ENCODE measurements around the gene TCF25. TPM values are rescaled to one million over a fixed set of nuclear protein-coding genes. Genes with fewer than 3 reads are reported as not detected.

TCF25 gene
- total RNA-seq, 1 experiment from 2014 or later = 79.6 TPM

DNA sequence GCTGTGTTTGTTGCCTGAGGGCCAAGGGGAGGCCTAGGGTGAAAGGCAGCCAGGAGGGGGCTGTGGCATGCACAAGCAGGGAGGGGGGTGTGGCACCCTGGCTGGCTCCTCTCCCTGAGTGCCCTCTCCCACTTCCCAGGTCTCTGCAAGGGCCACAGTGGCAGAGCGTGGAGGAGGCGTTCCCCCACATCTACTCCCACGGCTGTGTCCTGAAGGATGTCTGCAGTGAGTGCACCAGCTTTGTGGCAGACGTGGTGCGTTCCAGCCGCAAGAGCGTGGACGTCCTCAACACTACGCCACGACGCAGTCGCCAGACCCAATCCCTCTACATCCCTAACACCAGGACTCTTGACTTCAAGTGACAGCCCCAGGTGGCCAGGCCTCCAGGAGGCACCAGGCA, 3.5 kb upstream of the TCF25 start:
- Histone ChIP-seq H3K27ac (ENCODE audit: low read length) (no peak overlapping the region), H3K36me3 (ENCODE audit: low read depth, low read length) (peaks cover 8% of the 10 kb centered on the region), H3K9ac (ENCODE audit: low read length) (no peak overlapping the region), H3F3A (ENCODE audit: low read length, unreplicated experiment) (no peaks in the 10 kb centered on the region), H3K27me3 (ENCODE audit: low read length) (no peaks in the 10 kb centered on the region), H3K4me3 (ENCODE audit: low read length) (no peak overlapping the region), H3K79me2 (ENCODE audit: low read length) (peaks cover 12% of the 10 kb centered on the region), H3K4me1 (ENCODE audit: insufficient read depth, low read length) (peaks cover 16% of the 10 kb centered on the region), H3K9me2 (replicated peaks; ENCODE audit: low read length) (no peaks in the 10 kb centered on the region), H4K20me1 (ENCODE audit: low read length) (peaks cover 7% of the 10 kb centered on the region), H3K4me2 (ENCODE audit: low read length) (no peak overlapping the region), H3K9me3 (ENCODE audit: low read length) (no peaks in the 10 kb centered on the region), H2AFZ (ENCODE audit: low read length) (no peak overlapping the region)
- CTCF ChIA-PET = no interaction called here
- intact Hi-C loops (cut with micrococcal nuclease) = loop anchor here (5.0 kb wide), 1 partner anchor 168 kb away; the partner anchor contains the start of gene SPATA2L
- DNase-seq (no peak), ATAC-seq (no peak)
- POLR2A ChIA-PET (ENCODE audit: unreplicated experiment) = no interaction called here
- TF ChIP-seq, protein P1, sequence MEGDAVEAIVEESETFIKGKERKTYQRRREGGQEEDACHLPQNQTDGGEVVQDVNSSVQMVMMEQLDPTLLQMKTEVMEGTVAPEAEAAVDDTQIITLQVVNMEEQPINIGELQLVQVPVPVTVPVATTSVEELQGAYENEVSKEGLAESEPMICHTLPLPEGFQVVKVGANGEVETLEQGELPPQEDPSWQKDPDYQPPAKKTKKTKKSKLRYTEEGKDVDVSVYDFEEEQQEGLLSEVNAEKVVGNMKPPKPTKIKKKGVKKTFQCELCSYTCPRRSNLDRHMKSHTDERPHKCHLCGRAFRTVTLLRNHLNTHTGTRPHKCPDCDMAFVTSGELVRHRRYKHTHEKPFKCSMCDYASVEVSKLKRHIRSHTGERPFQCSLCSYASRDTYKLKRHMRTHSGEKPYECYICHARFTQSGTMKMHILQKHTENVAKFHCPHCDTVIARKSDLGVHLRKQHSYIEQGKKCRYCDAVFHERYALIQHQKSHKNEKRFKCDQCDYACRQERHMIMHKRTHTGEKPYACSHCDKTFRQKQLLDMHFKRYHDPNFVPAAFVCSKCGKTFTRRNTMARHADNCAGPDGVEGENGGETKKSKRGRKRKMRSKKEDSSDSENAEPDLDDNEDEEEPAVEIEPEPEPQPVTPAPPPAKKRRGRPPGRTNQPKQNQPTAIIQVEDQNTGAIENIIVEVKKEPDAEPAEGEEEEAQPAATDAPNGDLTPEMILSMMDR (conservative IDR thresholded peaks at IDR 0.05; ENCODE audit: low read depth, low read length) = no peak
- TF ChIP-seq EZH2phosphoT487 (IDR thresholded peaks at IDR 0.05; ENCODE audit: borderline replicate concordance, low read length) (no peak), EZH2 (IDR thresholded peaks at IDR 0.05; ENCODE audit: low read length, unreplicated experiment) (no peak)
- no TSS peak for BruUV-seq (replicated peaks)

DNA sequence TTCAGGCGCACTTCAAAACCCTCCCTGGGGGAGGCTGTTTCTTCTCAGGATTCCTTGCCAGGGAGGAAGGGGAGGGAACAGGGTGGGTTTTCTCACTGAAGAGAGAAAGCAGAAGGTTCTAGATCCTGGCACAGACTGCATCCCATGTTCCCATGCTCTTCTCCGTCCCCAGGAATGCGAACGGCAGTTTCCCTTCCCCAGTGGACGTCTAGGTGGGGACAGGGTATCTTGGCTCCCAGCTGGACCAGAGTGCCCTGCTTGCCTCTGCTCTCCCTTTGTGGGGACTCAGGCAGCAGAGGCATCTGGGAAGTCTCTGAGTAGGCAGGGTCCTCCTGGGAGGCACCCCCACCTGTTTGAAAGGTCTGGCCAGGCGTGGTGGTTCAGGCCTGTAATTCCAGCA, 3.0 kb upstream of the TCF25 start:
- Histone ChIP-seq H3K36me3 (ENCODE audit: low read depth, low read length) (peaks cover 12% of the 10 kb centered on the region), H3K4me3 (ENCODE audit: low read length) (no peak overlapping the region), H4K20me1 (ENCODE audit: low read length) (peaks cover 11% of the 10 kb centered on the region), H3K79me2 (ENCODE audit: low read length) (peaks cover 18% of the 10 kb centered on the region), H3K9ac (ENCODE audit: low read length) (no peak overlapping the region), H3K4me1 (ENCODE audit: insufficient read depth, low read length) (peaks cover 17% of the 10 kb centered on the region), H2AFZ (ENCODE audit: low read length) (no peak overlapping the region), H3F3A (ENCODE audit: low read length, unreplicated experiment) (no peaks in the 10 kb centered on the region), H3K27ac (ENCODE audit: low read length) (no peak overlapping the region), H3K9me2 (replicated peaks; ENCODE audit: low read length) (no peaks in the 10 kb centered on the region), H3K9me3 (ENCODE audit: low read length) (no peaks in the 10 kb centered on the region), H3K4me2 (ENCODE audit: low read length) (no peak overlapping the region), H3K27me3 (ENCODE audit: low read length) (no peaks in the 10 kb centered on the region)
- POLR2A ChIA-PET (ENCODE audit: unreplicated experiment) = no interaction called here
- no peak for ATAC-seq
- intact Hi-C loops (cut with micrococcal nuclease) = loop anchor here (5.0 kb wide), 1 partner anchor 168 kb away; the partner anchor contains the start of gene SPATA2L
- CTCF ChIA-PET = no interaction called here
- DNase-seq = no peak
- TF ChIP-seq, protein P1 (conservative IDR thresholded peaks at IDR 0.05; ENCODE audit: low read depth, low read length) = no peak
- TF ChIP-seq EZH2 (IDR thresholded peaks at IDR 0.05; ENCODE audit: low read length, unreplicated experiment) (no peak), EZH2phosphoT487 (IDR thresholded peaks at IDR 0.05; ENCODE audit: borderline replicate concordance, low read length) (no peak)
- no TSS peak for BruUV-seq (replicated peaks)

GRCh38 chr16:89871895-89872294, 1.5 kb upstream of the TCF25 start:
- DNase-seq = no peak
- Histone ChIP-seq H2AFZ (ENCODE audit: low read length) (no peak overlapping the region), H3K36me3 (ENCODE audit: low read depth, low read length) (peaks cover 18% of the 10 kb centered on the region), H3K27ac (ENCODE audit: low read length) (no peak overlapping the region), H3K27me3 (ENCODE audit: low read length) (no peaks in the 10 kb centered on the region), H3K79me2 (ENCODE audit: low read length) (peaks cover 28% of the 10 kb centered on the region), H3K9me2 (replicated peaks; ENCODE audit: low read length) (no peaks in the 10 kb centered on the region), H4K20me1 (ENCODE audit: low read length) (peaks cover 18% of the 10 kb centered on the region), H3F3A (ENCODE audit: low read length, unreplicated experiment) (no peaks in the 10 kb centered on the region), H3K4me3 (ENCODE audit: low read length) (no peak overlapping the region), H3K4me2 (ENCODE audit: low read length) (peak overlapping the region; percentile 97; the same call in 1 of the 2 replicates), H3K9ac (ENCODE audit: low read length) (no peak overlapping the region), H3K9me3 (ENCODE audit: low read length) (no peaks in the 10 kb centered on the region), H3K4me1 (ENCODE audit: insufficient read depth, low read length) (peaks cover 17% of the 10 kb centered on the region)
- ChIA-PET CTCF (no interaction called here), POLR2A (ENCODE audit: unreplicated experiment) (no interaction called here)
- no peak for ATAC-seq
- no TSS peak for BruUV-seq (replicated peaks)
- TF ChIP-seq, protein P1 (conservative IDR thresholded peaks at IDR 0.05; ENCODE audit: low read depth, low read length) = no peak
- TF ChIP-seq EZH2 (IDR thresholded peaks at IDR 0.05; ENCODE audit: low read length, unreplicated experiment) = no peak
- intact Hi-C loops (cut with micrococcal nuclease) = loop anchor here (5.0 kb wide), 1 partner anchor 170 kb away; the partner anchor contains the start of gene SPATA2L

All from PC-3 (cell line).